Measurements from ENCODE around the gene SERPINE1.
"Not testable (repeated sequence)": the region's sequence is repeated elsewhere in the genome, so short reads cannot be mapped to it uniquely, and the experiment has no call there.

Gene SERPINE1

DNA sequence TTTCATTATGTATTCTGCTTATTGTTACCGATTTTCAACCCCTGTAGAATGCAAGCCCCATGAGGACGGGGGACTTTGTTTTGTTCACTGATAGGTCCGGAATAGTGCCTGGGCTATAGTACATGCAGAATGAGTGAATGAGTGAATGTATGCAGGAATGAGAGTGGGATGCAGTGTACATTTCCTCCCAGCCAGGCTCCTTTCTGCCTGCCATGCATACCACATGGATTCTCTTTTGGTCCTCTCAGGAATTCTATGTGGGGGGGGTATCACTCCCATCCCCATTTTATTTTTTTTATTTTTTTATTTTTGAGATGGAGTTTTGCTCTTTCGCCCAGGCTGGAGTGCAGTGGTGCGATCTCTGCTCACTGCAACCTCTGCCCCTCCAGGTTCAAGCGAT is 24.9 kb upstream of the SERPINE1 start:
- no peak for DNase-seq (ENCODE audit: low read depth)

DNA sequence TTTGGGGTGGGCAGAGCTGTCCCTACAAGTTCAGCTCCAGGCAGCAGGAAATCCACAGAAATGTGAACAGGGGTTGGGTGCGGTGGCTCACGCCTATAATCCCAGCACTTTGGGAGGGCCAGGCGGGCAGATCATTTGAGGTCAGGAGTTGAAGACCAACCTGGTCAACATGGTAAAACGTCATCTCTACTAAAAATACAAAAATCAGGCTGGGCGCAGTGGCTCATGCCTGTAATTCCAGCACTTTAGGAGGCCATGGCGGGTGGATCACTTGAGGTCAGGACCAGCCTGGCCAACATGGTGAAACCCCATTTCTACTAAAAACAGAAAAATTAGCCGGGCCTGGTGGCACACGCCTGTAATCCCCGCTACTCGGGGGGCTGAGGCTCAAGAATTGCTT is 23.2 kb upstream of the SERPINE1 start:
- DNase-seq (ENCODE audit: low read depth) = not testable (repeated sequence)

DNA sequence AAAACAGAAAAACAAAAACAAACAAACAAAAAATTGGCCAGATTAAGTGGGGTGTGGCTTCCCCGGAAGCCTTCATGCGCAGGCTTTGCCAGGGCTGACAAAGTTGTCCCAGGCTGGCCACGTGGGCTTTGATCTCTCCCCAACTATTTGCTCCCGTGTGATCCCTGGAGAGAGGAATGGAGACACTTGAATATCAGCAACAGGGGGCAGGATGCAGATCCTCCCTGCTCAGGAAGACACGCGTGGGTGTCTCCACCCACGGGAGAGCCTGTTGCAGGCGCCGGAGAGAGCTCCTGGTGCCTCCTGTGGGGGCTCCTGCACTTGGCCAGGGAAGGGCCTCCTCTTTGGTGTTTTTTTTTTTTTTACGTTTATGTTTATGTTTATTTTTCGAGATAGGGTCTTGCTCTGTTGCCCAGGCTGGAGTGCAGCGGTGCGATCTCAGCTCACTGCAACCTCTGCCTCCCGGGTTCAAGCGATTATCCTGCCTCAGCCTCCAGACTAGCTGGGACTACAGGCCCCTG is 22.7 kb upstream of the SERPINE1 start:
- no peak for DNase-seq (ENCODE audit: low read depth)

DNA sequence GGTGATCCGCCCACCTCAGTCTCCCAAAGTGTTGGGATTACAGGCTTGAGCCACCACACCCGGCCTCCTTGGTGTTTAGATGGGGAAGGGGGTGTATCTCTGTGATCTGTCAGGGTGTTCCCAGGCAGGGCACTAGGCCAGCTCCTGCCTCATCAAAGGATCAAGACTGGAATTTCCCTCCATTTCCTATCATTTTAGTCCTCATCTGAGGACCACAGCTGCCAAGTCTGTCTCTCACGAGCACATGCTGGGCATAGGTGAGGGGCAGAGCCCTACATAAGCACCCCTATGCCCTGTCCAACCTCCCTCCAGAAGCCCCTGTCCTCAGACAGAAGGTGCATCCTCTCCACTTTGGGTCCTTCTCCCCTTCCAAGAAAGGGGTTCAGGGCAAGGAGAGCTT is 22.1 kb upstream of the SERPINE1 start:
- DNase-seq (ENCODE audit: low read depth) = no peak

DNA sequence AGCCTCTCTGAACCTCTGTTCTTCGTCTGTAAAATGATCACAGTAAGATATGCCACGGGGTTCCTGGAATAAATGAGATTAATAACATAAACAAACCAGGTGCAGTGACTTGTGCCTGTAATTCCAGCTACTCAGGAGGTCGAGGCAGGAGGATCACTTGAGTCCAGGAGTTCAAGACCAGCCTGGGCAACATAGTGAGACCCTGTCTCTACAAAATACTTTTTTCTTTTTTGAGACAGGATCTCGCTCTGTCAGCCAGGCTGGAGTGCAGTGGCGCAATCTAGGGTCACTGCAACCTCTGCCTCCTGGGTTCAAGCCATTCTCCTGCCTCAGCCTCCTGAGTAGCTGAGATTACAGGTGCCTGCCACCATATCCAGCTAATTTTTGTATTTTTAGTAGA is 21.7 kb upstream of the SERPINE1 start:
- DNase-seq (ENCODE audit: low read depth) = not testable (repeated sequence)

DNA sequence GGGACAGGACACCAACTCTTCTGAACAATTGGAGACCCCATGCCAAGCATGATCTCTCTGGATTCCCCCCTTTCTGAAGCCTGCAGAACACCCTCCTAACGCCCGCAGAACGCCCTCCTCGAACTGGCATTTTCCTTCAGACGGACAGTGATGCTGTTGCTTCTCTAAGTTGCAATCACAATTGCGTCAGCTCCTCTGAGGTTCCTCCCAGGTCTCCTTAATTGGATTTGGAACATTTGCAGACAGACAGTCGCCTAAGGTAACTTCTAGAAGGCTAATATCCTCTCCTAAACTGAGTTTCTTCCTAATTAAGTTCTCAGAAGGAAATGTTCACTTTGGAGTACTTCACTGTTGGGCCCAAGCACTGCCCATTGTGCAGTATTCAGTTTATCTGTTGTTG is 20.5 kb upstream of the SERPINE1 start:
- no peak for DNase-seq (ENCODE audit: low read depth)

DNA sequence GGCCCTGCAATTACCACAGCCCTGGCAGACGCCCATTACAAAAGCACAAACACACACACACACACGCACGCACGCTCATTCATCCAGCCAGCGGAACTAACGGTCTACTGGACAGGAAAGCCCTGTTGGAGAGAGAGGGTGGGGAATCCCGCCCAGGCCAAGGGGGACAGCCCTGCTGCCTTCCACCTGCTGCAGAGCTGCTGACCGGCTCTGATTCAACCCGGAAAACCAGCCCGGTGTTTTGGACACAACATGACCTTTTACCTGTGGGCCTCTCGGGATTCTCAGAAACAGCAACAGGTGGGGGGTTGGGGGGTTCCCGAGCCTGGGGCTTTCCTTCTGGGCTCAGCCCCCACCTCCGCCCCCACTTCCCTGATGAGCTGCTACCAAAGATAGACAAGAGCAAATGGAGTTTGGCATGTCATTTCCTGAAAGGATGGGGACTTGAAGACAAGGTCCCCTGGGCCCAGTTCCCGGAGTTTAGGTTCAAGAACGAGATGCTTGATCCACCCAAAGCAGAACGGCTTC is 18.5 kb upstream of the SERPINE1 start:
- DNase-seq (ENCODE audit: low read depth) = no peak

DNA sequence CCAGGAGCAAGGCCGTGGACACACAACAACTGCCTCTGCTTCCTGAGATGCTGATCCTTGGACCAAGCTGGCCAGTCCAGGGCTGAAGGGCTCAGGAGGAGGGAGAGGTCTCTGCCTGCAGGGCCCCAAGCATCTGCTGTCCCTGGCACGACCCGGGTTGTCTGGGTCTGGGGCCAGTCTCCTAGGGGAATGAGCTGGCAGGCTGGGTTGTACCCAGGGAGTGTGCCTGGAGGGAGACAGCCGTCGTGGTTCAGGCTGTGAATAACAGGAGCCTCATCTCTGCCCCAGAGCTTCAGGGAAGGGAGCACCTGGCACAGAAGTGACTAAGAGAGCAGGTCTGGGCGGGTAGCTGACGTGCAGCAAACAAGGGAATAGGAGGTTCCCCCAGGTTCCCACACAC is 17.9 kb upstream of the SERPINE1 start:
- DNase-seq (ENCODE audit: low read depth) = no peak

DNA sequence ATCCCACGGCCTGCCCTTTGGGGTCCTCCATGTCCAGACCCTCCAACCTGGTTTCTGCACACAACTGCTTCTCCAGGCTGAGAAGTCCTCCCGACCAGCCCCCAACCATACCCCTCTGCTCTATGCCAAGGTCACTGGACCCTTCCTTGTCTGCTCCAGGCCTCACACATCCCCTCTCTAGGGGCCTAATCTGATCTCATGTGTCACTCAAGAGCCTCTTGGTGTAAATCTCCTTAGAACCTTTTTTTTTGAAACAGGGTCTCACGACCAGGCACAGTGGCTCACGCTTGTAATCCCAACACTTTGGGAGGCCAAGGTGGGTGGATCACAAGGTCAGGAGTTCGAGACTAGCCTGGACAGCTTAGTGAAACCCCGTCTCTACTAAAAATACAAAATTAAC is 17.5 kb upstream of the SERPINE1 start:
- DNase-seq (ENCODE audit: low read depth) = no peak

DNA sequence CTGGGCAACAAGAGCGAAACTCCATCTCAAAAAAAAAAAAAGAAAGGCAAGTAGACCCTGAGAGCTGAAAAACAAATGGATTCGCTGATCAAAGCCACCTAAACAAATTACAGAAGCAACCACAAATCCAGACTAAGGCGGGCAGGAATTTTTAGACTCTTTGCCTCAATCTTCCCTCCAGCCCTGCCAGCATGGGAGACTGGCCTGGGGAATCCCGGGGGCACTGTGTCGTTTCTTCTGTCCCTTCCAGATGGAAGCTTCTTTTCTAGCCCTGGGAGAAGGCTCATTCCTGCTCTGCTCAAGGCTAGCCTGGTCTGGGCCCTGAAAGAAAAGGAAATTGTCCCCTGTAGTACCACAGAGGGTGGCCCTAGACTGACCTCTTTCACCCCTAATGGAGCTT is 15.6 kb upstream of the SERPINE1 start:
- DNase-seq (ENCODE audit: low read depth) = no peak

DNA sequence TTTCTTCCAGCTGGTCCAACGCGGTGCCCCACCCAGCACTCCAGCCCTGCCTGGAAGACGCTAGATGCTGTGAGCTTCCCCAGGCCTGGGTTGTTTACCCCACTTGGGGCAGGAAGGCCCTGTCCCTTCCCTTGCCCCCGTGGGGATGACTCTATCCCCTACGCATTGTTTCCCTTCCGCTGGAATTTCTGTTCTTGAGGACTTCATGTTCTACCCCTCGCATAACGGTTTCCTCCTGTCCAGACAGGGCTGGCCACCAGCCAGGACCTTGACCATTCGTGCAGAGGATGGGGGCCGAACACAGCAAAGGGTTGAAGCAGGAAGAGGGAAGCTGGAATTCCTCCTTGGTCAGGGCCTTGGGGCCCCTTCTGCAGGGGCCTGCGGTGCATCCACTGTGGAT is 14.7 kb upstream of the SERPINE1 start:
- DNase-seq (ENCODE audit: low read depth) = no peak

DNA sequence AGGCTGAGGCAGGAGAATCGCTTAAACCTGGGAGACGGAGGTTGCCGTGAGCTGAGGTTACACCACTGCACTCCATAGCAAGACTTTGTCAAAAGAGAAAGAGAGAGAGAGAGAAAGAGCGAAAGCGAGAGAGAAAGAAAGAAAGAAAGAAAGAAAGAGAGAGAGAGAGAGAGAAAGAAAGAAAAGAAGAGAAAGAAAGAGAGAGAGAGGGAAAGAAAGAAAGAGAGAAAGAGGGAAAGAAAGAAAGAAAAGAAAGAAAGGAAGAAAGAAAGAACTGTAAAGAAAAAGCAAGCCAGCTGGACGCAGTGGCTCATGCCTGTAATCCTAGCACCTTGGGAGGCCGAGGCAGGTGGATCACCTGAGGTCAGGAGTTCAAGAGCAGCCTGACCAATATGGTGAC is 13.8 kb upstream of the SERPINE1 start:
- DNase-seq (ENCODE audit: low read depth) = not testable (repeated sequence)

DNA sequence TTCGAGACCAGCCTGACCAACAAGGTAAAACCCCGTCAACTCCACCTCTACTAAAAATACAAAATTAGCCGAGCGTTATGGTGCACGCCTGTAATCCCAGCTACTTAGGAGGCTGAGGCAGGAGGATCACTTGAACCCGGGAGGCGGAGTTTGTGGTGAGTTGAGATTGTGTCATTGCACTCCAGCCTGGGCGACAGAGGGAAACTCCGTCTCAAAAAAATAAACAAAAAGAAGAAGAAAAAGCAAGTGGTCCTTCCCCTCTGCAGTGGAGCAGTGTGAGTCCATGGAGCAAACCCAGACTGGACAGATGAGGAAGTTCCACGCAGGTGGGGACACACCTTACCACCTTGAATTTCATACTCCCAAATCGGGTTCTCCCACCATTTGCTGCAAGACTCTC is 13.1 kb upstream of the SERPINE1 start:
- no peak for DNase-seq (ENCODE audit: low read depth)

DNA sequence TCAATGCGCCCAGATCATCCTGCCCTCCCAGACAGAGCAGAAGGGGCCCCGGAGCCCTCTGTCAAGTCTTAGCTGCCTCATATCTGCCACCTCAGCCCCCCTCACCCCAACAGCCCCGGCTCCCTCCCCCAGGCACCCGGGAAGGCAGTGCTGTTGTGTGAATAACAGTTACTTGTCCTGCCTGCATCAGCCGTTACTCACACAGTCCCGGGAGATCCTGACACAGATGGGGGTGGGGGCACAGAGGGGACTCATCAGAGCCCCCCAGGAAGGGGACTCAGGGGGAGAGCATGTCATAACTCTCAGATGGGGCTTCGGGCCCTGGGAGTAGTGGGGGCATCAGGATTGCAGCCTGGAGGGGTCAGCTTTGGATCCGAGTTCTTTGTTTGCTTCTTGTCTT is 12.4 kb upstream of the SERPINE1 start:
- no peak for DNase-seq (ENCODE audit: low read depth)

DNA sequence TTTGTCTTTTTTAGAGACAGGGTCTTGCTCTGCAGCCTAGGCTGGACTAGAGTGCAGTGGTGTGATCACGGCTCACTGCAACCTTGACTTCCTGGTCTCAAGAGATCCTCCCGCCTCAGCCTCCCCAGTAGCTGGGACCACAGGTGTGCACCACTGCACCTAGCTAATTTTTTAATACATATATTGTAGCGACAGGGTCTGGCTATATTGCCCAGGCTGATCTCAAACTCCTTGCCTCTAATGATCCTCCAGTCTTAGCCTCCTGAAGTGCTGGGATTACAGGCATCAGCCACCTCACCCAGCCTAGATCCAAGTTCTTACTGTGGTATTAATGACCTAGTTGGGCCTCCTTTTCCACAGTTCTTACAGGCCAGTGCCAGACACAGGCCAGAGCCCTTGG is 11.7 kb upstream of the SERPINE1 start:
- DNase-seq (ENCODE audit: low read depth) = no peak

DNA sequence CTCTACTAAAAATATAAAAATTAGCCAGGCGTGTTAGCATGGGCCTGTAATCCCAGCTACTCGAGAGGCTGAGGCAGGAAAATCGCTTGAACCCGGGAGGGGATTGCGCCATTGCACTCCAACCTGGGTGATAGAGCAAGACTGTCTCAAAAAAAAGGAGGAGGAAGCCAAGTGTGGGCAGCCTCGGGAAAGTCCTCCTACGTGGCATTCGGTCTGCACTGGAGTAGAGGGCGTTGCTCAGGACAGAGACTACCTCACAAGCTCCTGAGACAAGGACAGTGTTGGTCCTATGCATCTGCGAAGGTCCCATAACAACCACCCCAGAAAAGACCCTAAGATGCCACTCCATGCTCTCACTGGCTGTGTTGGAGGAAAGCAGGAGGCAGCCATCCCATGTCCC is 10.0 kb upstream of the SERPINE1 start:
- DNase-seq (ENCODE audit: low read depth) = no peak

DNA sequence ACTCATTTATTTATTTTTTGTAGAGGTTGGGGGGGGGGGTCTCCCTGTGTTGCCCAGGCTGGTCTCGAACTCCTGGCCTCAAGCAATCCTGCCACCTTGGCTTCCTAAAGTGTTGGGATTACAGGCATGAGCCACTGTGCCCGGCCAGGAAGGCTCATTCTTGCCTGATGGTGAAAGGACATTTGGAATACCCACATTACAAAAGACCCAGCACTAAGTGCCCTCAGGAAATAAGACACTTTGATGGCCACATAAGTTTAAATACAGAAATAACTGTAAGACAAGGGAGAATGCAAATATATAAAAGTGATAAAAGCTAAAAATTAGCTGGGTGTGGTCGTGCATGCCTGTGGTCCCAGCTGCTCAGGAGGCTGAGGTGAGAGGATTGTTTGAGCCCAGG is 8.0 kb upstream of the SERPINE1 start:
- DNase-seq (ENCODE audit: low read depth) = no peak

DNA sequence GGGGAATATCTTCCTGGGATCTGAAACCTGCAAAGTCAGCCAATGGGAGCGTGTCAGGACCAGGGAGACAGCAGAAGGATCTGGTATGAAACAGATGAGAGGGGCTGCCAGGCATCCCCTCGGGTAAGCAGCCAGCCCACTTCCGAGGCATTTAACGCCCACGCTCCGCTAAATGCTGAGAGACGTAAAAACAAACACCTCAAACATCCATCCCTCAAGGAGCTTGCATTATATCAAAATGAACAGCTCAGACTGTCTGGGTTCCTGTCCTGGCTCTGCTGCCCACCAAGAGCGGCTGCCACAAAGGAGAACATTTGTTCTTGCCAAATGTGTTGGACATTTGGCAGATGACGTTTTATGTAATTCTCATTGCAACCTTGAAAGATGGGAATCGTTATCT is 7.0 kb upstream of the SERPINE1 start:
- DNase-seq (ENCODE audit: low read depth) = no peak

DNA sequence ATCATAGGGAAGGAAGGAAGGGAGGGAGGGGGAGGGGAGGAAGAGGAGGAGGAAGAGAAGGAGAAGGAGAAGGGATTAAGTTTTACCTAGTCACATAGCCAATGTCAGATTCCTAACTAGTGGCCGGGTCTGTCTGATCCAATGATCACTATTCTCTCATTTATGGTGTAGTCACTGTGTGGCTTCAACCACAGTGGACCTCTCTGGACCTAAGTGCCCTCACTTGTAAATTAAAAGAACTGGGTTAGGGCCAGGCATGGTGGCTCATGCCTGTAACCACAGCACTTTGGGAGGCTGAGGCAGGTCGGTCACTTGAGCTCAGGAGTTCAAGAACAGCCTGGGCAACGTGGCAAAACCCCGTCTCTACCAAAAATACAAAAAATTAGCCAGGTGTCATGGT is 6.6 kb upstream of the SERPINE1 start:
- DNase-seq (ENCODE audit: low read depth) = no peak

DNA sequence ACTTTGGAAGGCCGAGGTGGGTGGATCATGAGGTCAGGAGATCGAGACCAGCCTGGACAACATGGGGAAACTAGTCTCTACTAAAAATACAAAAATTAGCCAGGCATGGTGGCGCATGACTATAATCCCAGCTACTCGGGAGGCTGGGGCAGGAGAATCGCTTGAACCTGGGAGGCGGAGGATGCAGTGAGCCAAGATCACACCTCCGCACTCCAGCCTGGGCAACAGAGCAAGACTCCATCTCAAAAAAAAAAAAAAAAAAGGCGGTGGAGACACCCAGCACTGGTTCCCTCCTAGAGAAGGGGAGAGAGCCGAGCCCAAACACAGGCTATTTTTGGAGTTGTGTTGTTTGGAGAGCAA is 5.3 kb upstream of the SERPINE1 start:
- not testable (repeated sequence) for DNase-seq (ENCODE audit: low read depth)

DNA sequence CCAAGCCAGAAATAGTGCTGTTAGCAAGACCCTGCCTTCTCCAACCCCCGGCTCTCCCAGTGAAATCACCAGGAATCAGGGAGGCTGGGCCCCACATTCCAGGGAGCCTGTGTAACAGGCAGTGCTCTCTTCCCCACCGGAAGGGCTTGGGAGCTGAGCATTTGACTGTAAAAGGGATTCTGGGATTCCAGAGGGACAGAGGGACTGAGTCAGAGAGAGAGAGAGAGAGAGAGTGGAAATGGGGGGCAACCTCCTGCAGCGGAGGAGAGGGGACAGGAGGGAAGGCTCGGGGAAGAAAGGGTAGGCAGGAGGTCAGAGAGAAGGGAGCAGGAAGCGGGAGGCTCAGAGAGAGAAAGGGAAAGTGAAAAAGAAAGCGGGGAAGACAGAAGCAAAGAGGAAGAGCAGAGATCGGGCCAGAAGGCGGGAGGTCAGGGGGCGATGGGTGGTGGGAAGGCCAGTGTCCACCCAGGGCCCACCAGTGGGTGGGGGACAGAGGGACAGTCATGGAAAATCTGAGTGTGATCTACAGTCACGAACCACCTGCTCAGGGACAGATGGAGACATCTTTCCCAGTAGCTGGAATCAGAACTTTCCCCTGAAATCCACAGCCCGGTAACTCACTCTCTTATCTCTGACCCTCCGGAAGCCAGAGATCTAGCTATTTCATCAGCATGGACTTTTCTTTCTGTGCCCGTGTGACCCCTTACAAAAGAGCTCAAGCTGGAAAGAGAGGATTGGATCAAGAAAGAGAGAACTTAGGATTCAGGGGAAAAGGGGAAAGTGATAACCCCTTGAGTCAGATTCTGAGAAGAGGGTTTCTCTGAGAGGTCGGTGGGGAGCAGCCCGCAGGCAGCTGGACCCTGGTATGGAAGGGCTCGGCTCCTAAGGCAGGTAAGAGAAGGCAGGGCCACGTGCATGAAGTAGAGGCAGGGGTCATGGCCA is 4.6 kb upstream of the SERPINE1 start:
- no peak for DNase-seq (ENCODE audit: low read depth)

DNA sequence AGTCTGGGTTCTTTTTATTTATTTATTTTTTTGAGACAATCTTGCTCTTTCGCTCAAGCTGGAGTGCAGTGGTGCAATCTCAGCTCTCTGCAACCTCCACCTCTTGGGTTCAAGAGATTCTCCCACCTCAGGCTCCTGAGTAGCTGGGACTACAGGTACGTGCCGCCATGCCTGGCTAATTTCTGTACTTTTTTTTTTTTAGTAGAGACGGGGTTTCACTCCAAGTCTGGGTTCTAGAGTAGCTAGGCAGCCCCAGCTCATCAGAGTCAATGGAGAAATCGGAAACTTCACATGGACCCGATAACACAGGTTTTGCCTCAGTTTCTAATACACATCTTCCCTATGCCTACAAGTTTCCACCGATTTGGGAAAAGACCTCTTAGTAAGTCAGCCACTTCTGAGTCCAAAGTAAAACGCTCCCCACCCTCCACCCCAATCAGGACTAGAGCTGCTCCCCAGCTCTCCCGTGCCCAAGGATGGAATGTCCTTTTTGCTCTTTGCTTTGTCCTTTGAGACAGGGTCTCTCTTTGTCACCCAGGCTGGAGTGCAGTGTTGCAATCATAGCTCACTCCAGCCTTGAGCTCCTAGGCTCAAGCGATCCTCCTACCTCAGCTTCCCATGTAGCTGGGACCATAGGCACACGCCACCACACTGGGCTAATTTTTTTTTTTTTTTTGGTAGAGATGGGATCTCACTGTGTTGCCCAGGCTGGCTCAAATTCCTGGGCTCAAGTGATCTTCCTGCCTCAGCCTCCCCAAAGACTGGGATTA is 3.8 kb upstream of the SERPINE1 start:
- DNase-seq (ENCODE audit: low read depth) = no peak

DNA sequence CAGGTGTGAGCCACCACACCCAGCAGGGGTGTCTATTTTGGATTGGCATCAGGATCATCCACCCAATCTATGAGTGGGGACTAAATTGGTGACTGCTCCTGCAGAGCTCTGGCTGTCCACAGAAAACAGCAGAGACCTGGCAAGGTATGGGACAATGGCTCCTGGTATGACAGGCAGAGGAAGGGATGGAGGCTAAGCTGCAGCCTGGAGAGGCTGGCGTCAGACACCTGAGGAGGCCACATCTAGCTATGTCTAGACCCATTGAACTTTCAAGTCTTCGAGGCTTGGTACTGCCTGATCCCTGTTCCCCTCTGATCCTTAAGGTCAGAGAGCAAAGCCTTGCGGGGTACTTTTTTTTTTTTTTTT is 3.2 kb upstream of the SERPINE1 start:
- DNase-seq (ENCODE audit: low read depth) = no peak
